Natural killer cell (primary cell): Measurements from ENCODE around the gene CTNNA3. TPM values are rescaled to one million over a fixed set of nuclear protein-coding genes. Genes with fewer than 3 reads are reported as not detected.

Experiments
- ATAC-seq, 3 donors: fragments of 150-1000 bp in 2 of 3; fragments of 200-7000 bp in 1 of 3; cut with Tn5 transposase; 1 replicate in 1 of 3; 2 replicates in 2 of 3; pipeline ENCODE4 v1.10.0; 2021; ENCODE audit warnings: mild to moderate bottlenecking in 2 of 3, moderate library complexity in 2 of 3
- DNase-seq, 2 donors: peaks; one replicate each; pipeline versions ENCODE4 v3.0.0 to v3.0.0-alpha.2; 2013 to 2021; ENCODE audit warnings: mixed read lengths in 1 of 2
- H3K27ac ChIP-seq: one replicate; pipeline ENCODE4 v1.5.1; 2013; ENCODE audit warnings: mild to moderate bottlenecking, low read length
- H3K27me3 ChIP-seq: one replicate; pipeline ENCODE4 v1.6.1; 2013; ENCODE audit warnings: low read length; ENCODE audit not compliant: control insufficient read depth, insufficient read depth
- H3K36me3 ChIP-seq: one replicate; pipeline ENCODE4 v1.6.1; 2013; ENCODE audit warnings: low read length; ENCODE audit not compliant: control insufficient read depth, insufficient read depth
- H3K4me1 ChIP-seq: one replicate; pipeline ENCODE4 v1.6.1; 2013; ENCODE audit warnings: low read length; ENCODE audit not compliant: control insufficient read depth, insufficient read depth
- H3K4me3 ChIP-seq: one replicate; pipeline ENCODE4 v1.5.1; 2013; ENCODE audit warnings: low read length
- H3K9me3 ChIP-seq: one replicate; pipeline ENCODE4 v1.6.1; 2013; ENCODE audit warnings: low read length; ENCODE audit not compliant: control insufficient read depth, insufficient read depth
- H3K27ac Mint-ChIP-seq, 2 donors: one replicate each; pipeline ENCODE4 v1.8.0; 2022; ENCODE audit warnings: mild to moderate bottlenecking in 2 of 2, mixed read lengths in 2 of 2, moderate library complexity in 1 of 2
- H3K27me3 Mint-ChIP-seq, 2 donors: one replicate each; pipeline ENCODE4 v1.8.0; 2022; ENCODE audit warnings: low read depth in 2 of 2, mixed read lengths in 2 of 2
- H3K36me3 Mint-ChIP-seq: one replicate; pipeline ENCODE4 v1.8.0; 2022; ENCODE audit warnings: mixed read lengths
- H3K4me1 Mint-ChIP-seq, 2 donors: one replicate each; pipeline ENCODE4 v1.8.0; 2022; ENCODE audit warnings: mixed read lengths in 2 of 2
- H3K4me3 Mint-ChIP-seq: one replicate; pipeline ENCODE4 v1.8.0; 2022; ENCODE audit warnings: mild to moderate bottlenecking, moderate library complexity, mixed read lengths
- H3K9me3 Mint-ChIP-seq, 2 donors: one replicate each; pipeline ENCODE4 v1.8.0; 2022; ENCODE audit warnings: mixed read lengths in 2 of 2
- CTCF ChIP-seq: fragments of 200-600 bp; IDR thresholded peaks from one replicate; pipeline ENCODE4 v1.8.0; 2022; ENCODE audit warnings: antibody characterized with exemption
- WGBS: methylation state at CpG from one replicate; pipeline ENCODE4 v1.1.7; 2013; ENCODE audit warnings: missing lambda C conversion rate; ENCODE audit not compliant: insufficient coverage; 5-methylcytosine and 5-hydroxymethylcytosine counted together
- intact Hi-C: fragments of 100-400 bp; cut with micrococcal nuclease; formaldehyde crosslinking; loops from one replicate; pipeline ENCODE4 v1.14.2; 2022
- total RNA-seq, 4 donors: library from RNA; stranded (reverse); fragments of 120-200 nt in 1 of 4; gene quantifications; one replicate each; pipeline versions ENCODE4 v1.2.3 to v1.2.4, GENCODE V29; 2013 to 2022

The CTNNA3 gene
- total RNA-seq, 3 donors from 2014 or later (not counting 1 experiment from before 2014, with no cell fraction given) = not detected

- no peak overlapping the region for H3K4me3 ChIP-seq
- no peak overlapping the region for H3K27ac ChIP-seq
- no peaks in the 10 kb centered on the region for H3K36me3 Mint-ChIP-seq
- H3K4me1 Mint-ChIP-seq = no peaks in the 10 kb centered on the region
- no peak for TF ChIP-seq CTCF
- no peaks in the 10 kb centered on the region for H3K27me3 ChIP-seq
- H3K27me3 Mint-ChIP-seq = no peaks in the 10 kb centered on the region
- intact Hi-C loops = no loop called here
- no peaks in the 10 kb centered on the region for H3K4me1 ChIP-seq
- peaks cover 9 to 15% of the 10 kb centered on the region in 2 donors for H3K9me3 Mint-ChIP-seq
- no peak overlapping the region for H3K27ac Mint-ChIP-seq
- H3K36me3 ChIP-seq = no peaks in the 10 kb centered on the region
- 93% methylated on average over 7 of the region's 7 CpGs for WGBS
- no peaks in the 10 kb centered on the region for H3K9me3 ChIP-seq
- ATAC-seq = no peak
- no peak overlapping the region for H3K4me3 Mint-ChIP-seq
- DNase-seq = no peak
Observed at GRCh38 chr10:66329147-66329546, 1366.8 kb downstream of the CTNNA3 start.

GRCh38 chr10:66326876-66327275 is 1369.1 kb downstream of the CTNNA3 start:
- no peak for TF ChIP-seq CTCF
- DNase-seq (no peak), ATAC-seq (no peak)
- Histone ChIP-seq H3K4me1 (no peaks in the 10 kb centered on the region), H3K9me3 (peaks cover 3% of the 10 kb centered on the region), H3K4me3 (no peak overlapping the region), H3K27me3 (no peaks in the 10 kb centered on the region), H3K27ac (no peak overlapping the region), H3K36me3 (no peaks in the 10 kb centered on the region)
- 100% methylated on average over 1 of the region's 1 CpG for WGBS
- Mint-ChIP-seq H3K27ac (no peak overlapping the region), H3K4me1 (no peaks in the 10 kb centered on the region), H3K4me3 (no peak overlapping the region), H3K27me3 (no peaks in the 10 kb centered on the region), H3K36me3 (no peaks in the 10 kb centered on the region), H3K9me3 (peaks cover 4 to 11% of the 10 kb centered on the region in 2 donors)
- intact Hi-C loops = no loop called here

- Histone ChIP-seq H3K27me3 (no peaks in the 10 kb centered on the region), H3K9me3 (peaks cover 3% of the 10 kb centered on the region), H3K4me1 (no peaks in the 10 kb centered on the region), H3K27ac (no peak overlapping the region), H3K4me3 (no peak overlapping the region), H3K36me3 (no peaks in the 10 kb centered on the region)
- ATAC-seq (no peak), DNase-seq (no peak)
- Mint-ChIP-seq H3K27ac (no peak overlapping the region), H3K9me3 (peaks cover 12 to 15% of the 10 kb centered on the region in 2 donors), H3K4me1 (no peaks in the 10 kb centered on the region), H3K27me3 (no peaks in the 10 kb centered on the region), H3K36me3 (no peaks in the 10 kb centered on the region), H3K4me3 (no peak overlapping the region)
- no peak for TF ChIP-seq CTCF
- WGBS = 92% methylated on average over 1 of the region's 2 CpGs
- intact Hi-C loops = no loop called here
Observed at GRCh38 chr10:66322777-66323176, 1373.2 kb downstream of the CTNNA3 start.
